WERI-Rb-1 (cell line): ENCODE measurements around the gene ANTKMT.

Experiments
- DNase-seq: peaks from one replicate; pipeline ENCODE4 v3.0.0-alpha.2; 2020
- H3K27ac ChIP-seq: fragments of 250-450 bp; sonication (Bioruptor Pico); 2 replicates; pipeline ENCODE4 v1.5.1; 2020; ENCODE audit warnings: mild to moderate bottlenecking, moderate library complexity
- H3K27me3 ChIP-seq: fragments of 250-450 bp; sonication (Bioruptor Pico); 2 replicates; pipeline ENCODE4 v1.5.1; 2021; ENCODE audit warnings: mild to moderate bottlenecking, low read depth, moderate library complexity; ENCODE audit not compliant: insufficient read depth, severe bottlenecking
- H3K36me3 ChIP-seq: fragments of 250-450 bp; sonication (Bioruptor Pico); 2 replicates; pipeline ENCODE4 v1.5.1; 2020; ENCODE audit warnings: mild to moderate bottlenecking, moderate library complexity
- H3K4me3 ChIP-seq: 2 replicates; pipeline ENCODE4 v1.5.1; 2011; ENCODE audit warnings: low read depth, mild to moderate bottlenecking, control low read depth, low read length
- H3K9me3 ChIP-seq: fragments of 250-450 bp; sonication (Bioruptor Pico); 2 replicates; pipeline ENCODE4 v1.5.1; 2021; ENCODE audit warnings: mild to moderate bottlenecking, moderate library complexity; ENCODE audit not compliant: severe bottlenecking
- TF ChIP-seq, protein P1 (sequence below): IDR thresholded peaks from 2 replicates; pipeline ENCODE4 v1.5.1; 2011; ENCODE audit warnings: low read depth, mild to moderate bottlenecking, control low read depth, inconsistent platforms, low read length

The ANTKMT gene

DNA sequence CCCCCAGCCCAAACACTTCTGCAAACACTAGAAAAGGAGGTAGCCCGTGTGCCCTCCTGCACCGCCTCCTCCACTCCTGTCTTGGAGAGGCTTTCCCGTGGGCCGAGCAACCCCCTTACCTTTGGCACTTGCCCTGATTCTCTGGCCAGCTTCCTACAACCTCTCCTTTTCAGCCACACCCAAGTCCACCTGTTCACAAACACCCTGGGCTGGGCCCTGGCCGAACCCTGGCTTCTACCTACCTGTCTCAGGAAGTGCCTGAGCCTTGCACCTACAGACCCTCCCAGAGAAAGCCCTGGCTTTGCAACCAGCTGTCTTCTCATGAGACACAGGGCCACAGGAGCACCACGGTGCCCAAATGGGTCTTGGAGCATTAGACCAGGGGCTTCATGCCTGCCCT, 2.0 kb upstream of the ANTKMT start:
- no peaks in the 10 kb centered on the region for H3K9me3 ChIP-seq
- TF ChIP-seq, protein P1, sequence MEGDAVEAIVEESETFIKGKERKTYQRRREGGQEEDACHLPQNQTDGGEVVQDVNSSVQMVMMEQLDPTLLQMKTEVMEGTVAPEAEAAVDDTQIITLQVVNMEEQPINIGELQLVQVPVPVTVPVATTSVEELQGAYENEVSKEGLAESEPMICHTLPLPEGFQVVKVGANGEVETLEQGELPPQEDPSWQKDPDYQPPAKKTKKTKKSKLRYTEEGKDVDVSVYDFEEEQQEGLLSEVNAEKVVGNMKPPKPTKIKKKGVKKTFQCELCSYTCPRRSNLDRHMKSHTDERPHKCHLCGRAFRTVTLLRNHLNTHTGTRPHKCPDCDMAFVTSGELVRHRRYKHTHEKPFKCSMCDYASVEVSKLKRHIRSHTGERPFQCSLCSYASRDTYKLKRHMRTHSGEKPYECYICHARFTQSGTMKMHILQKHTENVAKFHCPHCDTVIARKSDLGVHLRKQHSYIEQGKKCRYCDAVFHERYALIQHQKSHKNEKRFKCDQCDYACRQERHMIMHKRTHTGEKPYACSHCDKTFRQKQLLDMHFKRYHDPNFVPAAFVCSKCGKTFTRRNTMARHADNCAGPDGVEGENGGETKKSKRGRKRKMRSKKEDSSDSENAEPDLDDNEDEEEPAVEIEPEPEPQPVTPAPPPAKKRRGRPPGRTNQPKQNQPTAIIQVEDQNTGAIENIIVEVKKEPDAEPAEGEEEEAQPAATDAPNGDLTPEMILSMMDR = no peak
- H3K4me3 ChIP-seq = no peak overlapping the region
- H3K27ac ChIP-seq = peak overlapping the region; percentile 47
- no peak for DNase-seq
- no peaks in the 10 kb centered on the region for H3K27me3 ChIP-seq
- H3K36me3 ChIP-seq = peaks cover 6% of the 10 kb centered on the region

DNA sequence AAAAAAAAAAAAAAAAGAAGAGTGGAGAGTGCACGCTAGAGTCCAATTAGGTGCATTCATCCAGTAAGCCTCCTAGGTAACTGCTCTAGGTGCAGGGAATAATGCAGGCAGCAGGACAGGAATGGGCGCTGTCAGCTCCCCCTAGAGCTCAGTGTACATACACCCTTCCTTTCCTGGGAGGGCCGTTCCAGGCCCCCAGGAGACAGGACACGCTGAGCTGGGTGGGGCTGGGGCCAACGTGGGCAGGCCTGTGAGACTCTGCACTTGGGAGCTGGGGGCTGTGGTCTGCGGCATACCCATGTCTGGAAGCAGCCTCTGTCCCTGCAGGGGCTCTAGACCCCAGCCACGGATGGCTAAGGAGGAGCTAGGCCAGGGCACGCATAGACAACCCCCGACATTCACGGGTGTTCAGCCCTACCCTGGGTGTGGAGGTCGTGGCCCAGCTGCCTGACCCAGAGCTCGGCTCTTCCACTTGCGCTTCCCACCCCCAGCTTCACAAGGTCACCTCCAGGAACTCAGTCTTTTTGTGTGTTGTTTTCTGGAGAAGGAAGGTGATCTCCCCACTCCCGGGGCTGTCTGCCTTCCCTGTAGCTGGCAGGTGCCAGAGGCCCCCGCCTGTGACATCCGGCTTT, 1.0 kb upstream of the ANTKMT start:
- peak; percentile 63 for DNase-seq
- no peaks in the 10 kb centered on the region for H3K27me3 ChIP-seq
- H3K9me3 ChIP-seq = no peaks in the 10 kb centered on the region
- TF ChIP-seq, protein P1 = peak; percentile 55
- H3K27ac ChIP-seq = peak overlapping the region; percentile 99
- peak overlapping the region; percentile 73 for H3K4me3 ChIP-seq
- H3K36me3 ChIP-seq = peaks cover 6% of the 10 kb centered on the region

DNA sequence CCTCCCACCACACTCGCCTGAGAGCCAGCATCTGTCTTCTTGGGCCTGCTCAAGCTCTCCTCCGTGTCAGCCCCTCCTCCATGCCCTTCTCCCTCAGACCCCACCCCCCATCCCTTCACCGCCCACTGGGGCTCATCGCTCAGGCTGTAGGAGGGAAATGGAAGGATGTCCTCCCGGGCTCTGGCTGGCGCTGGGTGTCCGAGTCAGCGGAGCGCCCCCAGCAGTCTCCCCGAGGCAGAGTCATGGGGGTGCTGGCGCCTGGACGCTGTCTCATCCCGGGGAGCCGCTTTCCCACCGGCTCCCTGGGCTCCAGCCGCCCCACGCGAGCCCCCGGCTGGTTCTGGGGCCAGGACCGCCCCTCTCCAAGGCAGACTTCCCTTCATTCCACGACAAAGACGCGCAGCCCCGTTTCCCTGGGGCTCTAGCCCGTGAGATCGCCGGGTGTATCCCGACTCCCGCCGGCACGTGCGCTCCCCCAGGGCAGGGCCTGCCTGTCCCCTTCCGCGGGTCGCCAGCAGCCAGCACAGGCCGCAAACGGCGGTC, 428 bp upstream of the ANTKMT start:
- Histone ChIP-seq H3K9me3 (no peaks in the 10 kb centered on the region), H3K27me3 (no peaks in the 10 kb centered on the region), H3K36me3 (peaks cover 6% of the 10 kb centered on the region), H3K27ac (peak overlapping the region; percentile 99), H3K4me3 (peak overlapping the region; percentile 73)
- peak; percentile 92 for DNase-seq
- TF ChIP-seq, protein P1 = peak; percentile 43

DNA sequence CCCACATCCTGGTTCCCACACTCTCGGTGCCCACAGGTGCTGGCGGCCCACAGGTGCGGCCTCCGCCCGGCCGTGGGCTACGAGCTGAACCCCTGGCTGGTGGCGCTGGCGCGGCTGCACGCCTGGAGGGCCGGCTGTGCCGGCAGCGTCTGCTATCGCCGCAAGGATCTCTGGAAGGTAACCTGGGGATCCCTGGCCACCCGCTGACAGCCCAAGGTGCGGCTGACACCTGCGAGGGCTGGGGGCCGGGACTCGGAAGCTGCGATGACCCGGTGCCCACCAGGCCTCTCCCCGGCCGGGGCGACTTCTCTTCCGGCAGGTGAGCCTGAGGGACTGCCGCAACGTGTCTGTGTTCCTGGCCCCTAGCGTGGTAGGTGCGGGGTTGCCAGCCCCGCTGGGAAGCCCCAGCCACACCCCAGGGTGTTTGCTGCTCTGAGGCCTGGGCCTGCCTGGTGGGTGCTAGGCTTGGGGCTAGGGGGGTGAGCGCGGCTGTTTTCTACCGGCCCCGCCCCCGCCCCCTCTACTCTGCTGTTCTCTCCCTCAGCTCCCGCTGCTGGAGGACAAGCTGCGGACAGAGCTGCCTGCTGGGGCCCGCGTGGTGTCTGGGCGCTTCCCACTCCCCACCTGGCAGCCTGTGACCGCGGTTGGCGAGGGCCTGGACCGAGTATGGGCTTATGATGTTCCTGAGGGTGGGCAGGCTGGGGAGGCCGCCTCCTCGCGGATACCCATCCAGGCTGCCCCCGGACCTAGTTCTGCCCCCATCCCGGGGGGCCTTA, 1.0 kb downstream of the ANTKMT start:
- Histone ChIP-seq H3K27ac (peak overlapping the region; percentile 99), H3K36me3 (peaks cover 6% of the 10 kb centered on the region), H3K4me3 (peak overlapping the region; percentile 29), H3K9me3 (no peaks in the 10 kb centered on the region), H3K27me3 (no peaks in the 10 kb centered on the region)
- TF ChIP-seq, protein P1 = no peak
- DNase-seq = no peak

DNA sequence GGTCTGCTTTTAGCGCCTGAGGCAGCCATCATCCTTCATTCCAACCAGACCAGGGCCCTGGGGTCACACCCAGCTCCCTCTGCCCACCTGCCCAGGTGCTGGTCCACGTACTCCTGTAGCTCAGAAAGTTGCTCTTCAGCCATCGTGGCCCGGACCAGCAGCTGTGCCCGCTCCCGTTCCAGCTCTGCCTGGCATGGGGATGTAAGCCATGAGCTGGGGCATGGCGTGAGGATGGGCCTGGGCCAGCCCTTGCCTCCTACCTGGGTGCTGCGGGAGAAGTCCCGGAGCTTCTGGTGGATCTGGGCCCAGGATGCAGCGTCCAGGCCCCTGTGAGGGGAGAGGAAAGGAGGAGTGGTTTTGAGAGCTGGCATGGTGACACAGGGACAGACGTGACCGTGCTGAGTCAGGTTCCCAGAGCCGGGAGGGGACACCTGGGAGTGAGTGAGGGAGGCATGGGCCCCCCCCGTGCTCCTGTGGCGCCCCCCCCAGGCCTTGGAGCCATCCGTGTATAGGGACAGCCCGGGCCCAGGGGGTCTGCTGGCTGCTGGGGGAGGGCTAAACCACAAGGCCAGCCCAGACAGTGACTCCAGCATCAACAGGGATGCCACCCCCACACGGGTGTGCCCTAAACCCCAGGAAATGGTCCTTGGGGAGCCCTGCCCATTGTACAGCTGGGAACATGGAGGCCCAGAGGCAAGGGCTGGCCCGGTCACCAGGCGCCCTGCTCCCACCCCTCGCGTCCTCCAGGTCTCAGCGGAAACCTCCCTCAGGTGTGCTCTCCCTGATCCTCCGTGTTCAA, 2.1 kb downstream of the ANTKMT start:
- Histone ChIP-seq H3K36me3 (peaks cover 6% of the 10 kb centered on the region), H3K27ac (no peak overlapping the region), H3K27me3 (no peaks in the 10 kb centered on the region), H3K9me3 (no peaks in the 10 kb centered on the region), H3K4me3 (no peak overlapping the region)
- DNase-seq = no peak
- TF ChIP-seq, protein P1 = no peak
